ENCODE measurements around the gene GPR87.

GPR87 gene

GRCh38 chr3:151283387-151283786 is 33.2 kb downstream of the GPR87 start:
- H3K4me3 ChIP-seq (ENCODE audit: insufficient read depth in 1 of 2, low read depth in 1 of 2, low read length in 2 of 2), result no peak overlapping the region
- WGBS, result 55% methylated on average over 1 of the region's 4 CpGs

GRCh38 chr3:151282921-151283320 is 33.7 kb downstream of the GPR87 start:
- Histone ChIP-seq H2AK5ac (ENCODE audit: low read length, severe bottlenecking) (no peak overlapping the region), H3K27ac (ENCODE audit: low read length, poor library complexity, severe bottlenecking) (no peak overlapping the region), H2BK12ac (ENCODE audit: low read length in 2 of 2) (no peak overlapping the region), H3K4me3 (ENCODE audit: insufficient read depth in 1 of 2, low read depth in 1 of 2, low read length in 2 of 2) (no peak overlapping the region), H2AFZ (ENCODE audit: low read depth, low read length) (no peak overlapping the region), H2BK5ac (ENCODE audit: low read depth, low read length, poor library complexity, severe bottlenecking) (no peak overlapping the region), H4K91ac (ENCODE audit: low read length) (no peak overlapping the region), H3K14ac (ENCODE audit: low read length in 2 of 2) (no peak overlapping the region), H3K4ac (ENCODE audit: low read depth in 1 of 2, low read length in 2 of 2) (no peak overlapping the region), H3K36me3 (ENCODE audit: control insufficient read depth in 1 of 2, insufficient read depth in 2 of 2, low read depth in 1 of 2, low read length in 2 of 2) (no peaks in the 10 kb centered on the region), H3K9ac (ENCODE audit: low read length) (no peak overlapping the region), H2BK120ac (ENCODE audit: low read depth, low read length) (no peak overlapping the region), H2BK15ac (ENCODE audit: low read depth, poor library complexity, severe bottlenecking) (no peak overlapping the region), H3K79me1 (replicated peaks; ENCODE audit: low read length, poor library complexity, severe bottlenecking) (no peaks in the 10 kb centered on the region), H3K23ac (ENCODE audit: low read length in 2 of 2) (no peak overlapping the region), H3K27me3 (ENCODE audit: control insufficient read depth in 1 of 2, insufficient read depth in 1 of 2, low read length in 2 of 2) (peaks cover 0 to 6% of the 10 kb centered on the region in 2 experiments), H3K9me3 (ENCODE audit: control insufficient read depth, low read length) (no peaks in the 10 kb centered on the region), H3K4me1 (ENCODE audit: control insufficient read depth, insufficient read depth, low read depth, low read length) (no peaks in the 10 kb centered on the region), H3K18ac (ENCODE audit: low read depth in 1 of 2, low read length in 2 of 2) (no peak overlapping the region), H4K8ac (ENCODE audit: low read length) (no peak overlapping the region), H3K4me2 (ENCODE audit: low read length, poor library complexity, severe bottlenecking) (no peak overlapping the region)
- 0% methylated on average over 1 of the region's 1 CpG for WGBS
- peak; percentile 77 for DNase-seq

More at GRCh38 chr3:151283387-151283786, 33.2 kb downstream of the GPR87 start:
- Histone ChIP-seq H2BK5ac (ENCODE audit: low read depth, low read length, poor library complexity, severe bottlenecking) (no peak overlapping the region), H3K4ac (ENCODE audit: low read depth in 1 of 2, low read length in 2 of 2) (peak overlapping the region in 1 of 2 experiments; percentile 79), H3K36me3 (ENCODE audit: control insufficient read depth in 1 of 2, insufficient read depth in 2 of 2, low read depth in 1 of 2, low read length in 2 of 2) (no peaks in the 10 kb centered on the region), H4K91ac (ENCODE audit: low read length) (no peak overlapping the region), H2BK15ac (ENCODE audit: low read depth, poor library complexity, severe bottlenecking) (no peak overlapping the region), H2BK120ac (ENCODE audit: low read depth, low read length) (no peak overlapping the region), H3K4me2 (ENCODE audit: low read length, poor library complexity, severe bottlenecking) (no peak overlapping the region), H3K27me3 (ENCODE audit: control insufficient read depth in 1 of 2, insufficient read depth in 1 of 2, low read length in 2 of 2) (peaks cover 0 to 5% of the 10 kb centered on the region in 2 experiments), H3K27ac (ENCODE audit: low read length, poor library complexity, severe bottlenecking) (no peak overlapping the region), H2AFZ (ENCODE audit: low read depth, low read length) (no peak overlapping the region), H3K23ac (ENCODE audit: low read length in 2 of 2) (no peak overlapping the region), H2BK12ac (ENCODE audit: low read length in 2 of 2) (no peak overlapping the region), H3K14ac (ENCODE audit: low read length in 2 of 2) (no peak overlapping the region), H2AK5ac (ENCODE audit: low read length, severe bottlenecking) (no peak overlapping the region), H3K9me3 (ENCODE audit: control insufficient read depth, low read length) (no peaks in the 10 kb centered on the region), H3K9ac (ENCODE audit: low read length) (no peak overlapping the region), H3K4me1 (ENCODE audit: control insufficient read depth, insufficient read depth, low read depth, low read length) (no peaks in the 10 kb centered on the region), H4K8ac (ENCODE audit: low read length) (no peak overlapping the region), H3K18ac (ENCODE audit: low read depth in 1 of 2, low read length in 2 of 2) (no peak overlapping the region), H3K79me1 (replicated peaks; ENCODE audit: low read length, poor library complexity, severe bottlenecking) (no peaks in the 10 kb centered on the region)
- peak; percentile 30 for DNase-seq

- no peak overlapping the region for H3K23ac ChIP-seq (ENCODE audit: low read length in 2 of 2)
- no peak overlapping the region for H3K4me3 ChIP-seq (ENCODE audit: insufficient read depth in 1 of 2, low read depth in 1 of 2, low read length in 2 of 2)
- no peak overlapping the region for H4K91ac ChIP-seq (ENCODE audit: low read length)
- H3K18ac ChIP-seq (ENCODE audit: low read depth in 1 of 2, low read length in 2 of 2), result peak overlapping the region in 1 of 2 experiments; percentile 40
- H2AK5ac ChIP-seq (ENCODE audit: low read length, severe bottlenecking), result no peak overlapping the region
- peaks cover 0 to 6% of the 10 kb centered on the region in 2 experiments for H3K27me3 ChIP-seq (ENCODE audit: control insufficient read depth in 1 of 2, insufficient read depth in 1 of 2, low read length in 2 of 2)
- 84% methylated on average over 4 of the region's 9 CpGs for WGBS
- DNase-seq, result peak; percentile 48
- H2BK120ac ChIP-seq (ENCODE audit: low read depth, low read length), result peak overlapping the region; percentile 54
- peak overlapping the region; percentile 31 for H3K9ac ChIP-seq (ENCODE audit: low read length)
- H3K4ac ChIP-seq (ENCODE audit: low read depth in 1 of 2, low read length in 2 of 2), result peak overlapping the region in 1 of 2 experiments; percentile 75
- H2BK15ac ChIP-seq (ENCODE audit: low read depth, poor library complexity, severe bottlenecking), result no peak overlapping the region
- no peak overlapping the region for H2BK5ac ChIP-seq (ENCODE audit: low read depth, low read length, poor library complexity, severe bottlenecking)
- H3K4me1 ChIP-seq (ENCODE audit: control insufficient read depth, insufficient read depth, low read depth, low read length), result no peaks in the 10 kb centered on the region
- peak overlapping the region in 1 of 2 experiments; percentile 28 for H2BK12ac ChIP-seq (ENCODE audit: low read length in 2 of 2)
- no peaks in the 10 kb centered on the region for H3K36me3 ChIP-seq (ENCODE audit: control insufficient read depth in 1 of 2, insufficient read depth in 2 of 2, low read depth in 1 of 2, low read length in 2 of 2)
- H4K8ac ChIP-seq (ENCODE audit: low read length), result no peak overlapping the region
- no peaks in the 10 kb centered on the region for H3K9me3 ChIP-seq (ENCODE audit: control insufficient read depth, low read length)
- no peak overlapping the region for H3K27ac ChIP-seq (ENCODE audit: low read length, poor library complexity, severe bottlenecking)
- H3K79me1 ChIP-seq (replicated peaks; ENCODE audit: low read length, poor library complexity, severe bottlenecking), result no peaks in the 10 kb centered on the region
- H2AFZ ChIP-seq (ENCODE audit: low read depth, low read length), result no peak overlapping the region
- H3K14ac ChIP-seq (ENCODE audit: low read length in 2 of 2), result no peak overlapping the region
- H3K4me2 ChIP-seq (ENCODE audit: low read length, poor library complexity, severe bottlenecking), result no peak overlapping the region
Observed at GRCh38 chr3:151281671-151282324, 34.8 kb downstream of the GPR87 start.

- H3K79me1 ChIP-seq (replicated peaks; ENCODE audit: low read length, poor library complexity, severe bottlenecking), result no peaks in the 10 kb centered on the region
- no peak within 1 kb of the TSS for H2AK5ac ChIP-seq (ENCODE audit: low read length, severe bottlenecking)
- no peak within 1 kb of the TSS for H3K9ac ChIP-seq (ENCODE audit: low read length)
- H3K23ac ChIP-seq (ENCODE audit: low read length in 2 of 2), result no peak within 1 kb of the TSS
- peaks cover 0 to 6% of the 10 kb centered on the region in 2 experiments for H3K27me3 ChIP-seq (ENCODE audit: control insufficient read depth in 1 of 2, insufficient read depth in 1 of 2, low read length in 2 of 2)
- no peak within 1 kb of the TSS for H3K27ac ChIP-seq (ENCODE audit: low read length, poor library complexity, severe bottlenecking)
- no peak within 1 kb of the TSS for H3K4me3 ChIP-seq (ENCODE audit: insufficient read depth in 1 of 2, low read depth in 1 of 2, low read length in 2 of 2)
- no peak within 1 kb of the TSS for H2BK5ac ChIP-seq (ENCODE audit: low read depth, low read length, poor library complexity, severe bottlenecking)
- no peak within 1 kb of the TSS for H2BK12ac ChIP-seq (ENCODE audit: low read length in 2 of 2)
- WGBS, result 79% methylated on average over 2 of the region's 4 CpGs
- H2BK120ac ChIP-seq (ENCODE audit: low read depth, low read length), result peak within 1 kb of the TSS; percentile 8
- no peak within 1 kb of the TSS for H4K91ac ChIP-seq (ENCODE audit: low read length)
- no peak within 1 kb of the TSS for H3K4me2 ChIP-seq (ENCODE audit: low read length, poor library complexity, severe bottlenecking)
- H3K14ac ChIP-seq (ENCODE audit: low read length in 2 of 2), result no peak within 1 kb of the TSS
- H3K36me3 ChIP-seq (ENCODE audit: control insufficient read depth in 1 of 2, insufficient read depth in 2 of 2, low read depth in 1 of 2, low read length in 2 of 2), result no peaks in the 10 kb centered on the region
- no peak within 1 kb of the TSS for H4K8ac ChIP-seq (ENCODE audit: low read length)
- H3K4ac ChIP-seq (ENCODE audit: low read depth in 1 of 2, low read length in 2 of 2), result no peak within 1 kb of the TSS
- no peak within 1 kb of the TSS for H2BK15ac ChIP-seq (ENCODE audit: low read depth, poor library complexity, severe bottlenecking)
- no peak within 1 kb of the TSS for H3K18ac ChIP-seq (ENCODE audit: low read depth in 1 of 2, low read length in 2 of 2)
- no peaks in the 10 kb centered on the region for H3K4me1 ChIP-seq (ENCODE audit: control insufficient read depth, insufficient read depth, low read depth, low read length)
- no peak for DNase-seq
- no peaks in the 10 kb centered on the region for H3K9me3 ChIP-seq (ENCODE audit: control insufficient read depth, low read length)
- H2AFZ ChIP-seq (ENCODE audit: low read depth, low read length), result no peak within 1 kb of the TSS
Observed at GRCh38 chr3:151278230-151278629, 38.4 kb downstream of the GPR87 start, which contains the start of gene P2RY14. TSS of gene P2RY14 (minus strand) at chr3:151278542. CDS start at chr3:151214316, 64,226 bp downstream.
